Right renal pelvis (tissue), 4 donors: ENCODE measurements around the gene RNF32. TPM values are rescaled to one million over a fixed set of nuclear protein-coding genes. Genes with fewer than 3 reads are reported as not detected.
"Not testable (repeated sequence)": the region's sequence is repeated elsewhere in the genome, so short reads cannot be mapped to it uniquely, and the experiment has no call there.

Source experiments
- DNase-seq, 4 donors: peaks; one replicate each; pipeline ENCODE4 v3.0.0-alpha.2; 2013; ENCODE audit warnings: low read depth in 4 of 4, low spot score in 3 of 4, missing footprints in 1 of 4
- polyA plus RNA-seq, 4 donors: library from polyadenylated mRNA; unstranded; fragments of 120-200 nt; gene quantifications; one replicate each; pipeline ENCODE4 v1.2.1, GENCODE V29; 2013; ENCODE audit not compliant: insufficient read length in 4 of 4

Gene RNF32
- polyA plus RNA-seq, 4 donors, result 2.4 to 3.7 (median 2.8) TPM

GRCh38 chr7:156612930-156613329, 27.6 kb upstream of the RNF32 start:
- DNase-seq, result no peak

GRCh38 chr7:156614434-156615264, 25.9 kb upstream of the RNF32 start:
- no peak for DNase-seq

GRCh38 chr7:156616269-156617202, 24.0 kb upstream of the RNF32 start:
- no peak for DNase-seq

- DNase-seq, result no peak
Observed at GRCh38 chr7:156617215-156617614, 23.4 kb upstream of the RNF32 start.

- DNase-seq, result no peak
Observed at GRCh38 chr7:156618078-156618779, 22.3 kb upstream of the RNF32 start.

- no peak for DNase-seq
Observed at GRCh38 chr7:156618780-156619367, 21.7 kb upstream of the RNF32 start.

- DNase-seq, result not testable (repeated sequence)
Observed at GRCh38 chr7:156619488-156620290, 20.9 kb upstream of the RNF32 start.

GRCh38 chr7:156620291-156620675, 20.3 kb upstream of the RNF32 start:
- DNase-seq, result no peak

- no peak for DNase-seq
Observed at GRCh38 chr7:156621652-156622051, 18.9 kb upstream of the RNF32 start.

GRCh38 chr7:156625580-156625979, 15.0 kb upstream of the RNF32 start:
- DNase-seq, result no peak

GRCh38 chr7:156626220-156626895, 14.2 kb upstream of the RNF32 start:
- DNase-seq, result no peak

- no peak for DNase-seq
Observed at GRCh38 chr7:156628562-156628961, 12.0 kb upstream of the RNF32 start.

- DNase-seq, result no peak
Observed at GRCh38 chr7:156629873-156630272, 10.7 kb upstream of the RNF32 start.

- no peak for DNase-seq
Observed at GRCh38 chr7:156634117-156634516, 6.5 kb upstream of the RNF32 start.

- DNase-seq, result no peak
Observed at GRCh38 chr7:156635529-156636385, 4.8 kb upstream of the RNF32 start.

GRCh38 chr7:156637093-156637492, 3.5 kb upstream of the RNF32 start:
- DNase-seq, result not testable (repeated sequence)

- no peak for DNase-seq
Observed at GRCh38 chr7:156638443-156639077, 2.0 kb upstream of the RNF32 start.
